DMS153 (cell line): ENCODE measurements around the gene RAE1.
"Not testable (repeated sequence)": the region's sequence is repeated elsewhere in the genome, so short reads cannot be mapped to it uniquely, and the experiment has no call there.

Experiments
- DNase-seq: peaks from one replicate; lab custom pipeline; 2025; lab: John Stamatoyannopoulos, UW

The RAE1 gene

DNA sequence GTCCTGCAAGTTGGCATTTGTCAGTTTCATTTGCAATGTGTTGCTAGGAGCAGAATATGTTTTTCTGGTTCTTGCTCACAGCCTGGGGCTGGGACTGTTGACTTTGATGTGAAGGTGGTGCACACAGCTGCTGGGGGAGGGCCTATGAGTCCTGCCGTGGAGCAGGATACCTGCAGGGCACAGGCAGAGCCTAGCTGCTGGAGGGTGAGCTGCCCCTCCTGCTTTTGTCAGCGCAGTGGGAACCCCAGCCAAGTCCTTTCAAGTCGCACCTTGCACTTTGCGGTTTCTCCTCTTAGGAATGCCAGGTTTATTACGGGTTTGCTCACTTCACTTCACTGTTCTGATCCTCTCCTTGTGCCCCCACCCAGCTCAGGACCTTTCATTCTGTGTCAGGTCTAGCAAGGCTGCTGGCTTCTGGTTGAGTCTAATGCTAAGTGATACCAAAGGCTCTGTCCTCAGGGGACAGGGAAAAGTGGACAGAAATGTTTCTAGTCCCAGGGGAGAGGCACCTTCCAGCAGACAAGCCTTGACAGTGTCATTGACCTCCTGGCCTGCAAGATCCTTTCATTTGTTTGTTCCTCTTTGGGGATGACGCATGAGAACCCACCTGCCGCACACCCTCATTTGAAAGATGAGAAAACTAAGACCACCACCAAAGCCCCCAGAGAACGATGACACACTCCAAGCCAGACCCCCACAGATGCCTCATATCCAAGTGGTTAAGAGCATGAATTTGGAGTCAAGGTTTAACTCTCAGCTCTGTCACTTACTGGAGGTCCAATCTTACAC lies 24.2 kb upstream of the RAE1 start:
- no peak for DNase-seq

DNA sequence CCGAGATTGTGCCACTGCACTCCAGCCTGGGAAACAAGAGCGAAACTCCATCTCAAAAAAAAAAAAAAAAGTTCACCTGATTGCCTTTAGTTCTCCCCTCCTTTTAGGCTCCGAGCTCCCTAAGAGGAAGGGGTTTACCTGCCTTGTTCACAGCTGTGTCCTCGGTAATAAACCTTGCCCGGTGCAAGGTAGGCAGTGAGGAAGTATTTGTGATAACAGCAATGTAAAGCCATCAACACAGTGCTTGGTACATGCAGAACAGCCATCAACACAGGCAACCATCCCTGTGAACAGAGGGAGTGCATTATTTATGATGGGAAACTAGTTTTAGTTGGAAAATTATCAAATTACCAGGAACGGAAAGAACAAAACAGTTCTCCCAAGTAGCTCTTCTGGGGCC lies 23.2 kb upstream of the RAE1 start:
- no peak for DNase-seq

DNA sequence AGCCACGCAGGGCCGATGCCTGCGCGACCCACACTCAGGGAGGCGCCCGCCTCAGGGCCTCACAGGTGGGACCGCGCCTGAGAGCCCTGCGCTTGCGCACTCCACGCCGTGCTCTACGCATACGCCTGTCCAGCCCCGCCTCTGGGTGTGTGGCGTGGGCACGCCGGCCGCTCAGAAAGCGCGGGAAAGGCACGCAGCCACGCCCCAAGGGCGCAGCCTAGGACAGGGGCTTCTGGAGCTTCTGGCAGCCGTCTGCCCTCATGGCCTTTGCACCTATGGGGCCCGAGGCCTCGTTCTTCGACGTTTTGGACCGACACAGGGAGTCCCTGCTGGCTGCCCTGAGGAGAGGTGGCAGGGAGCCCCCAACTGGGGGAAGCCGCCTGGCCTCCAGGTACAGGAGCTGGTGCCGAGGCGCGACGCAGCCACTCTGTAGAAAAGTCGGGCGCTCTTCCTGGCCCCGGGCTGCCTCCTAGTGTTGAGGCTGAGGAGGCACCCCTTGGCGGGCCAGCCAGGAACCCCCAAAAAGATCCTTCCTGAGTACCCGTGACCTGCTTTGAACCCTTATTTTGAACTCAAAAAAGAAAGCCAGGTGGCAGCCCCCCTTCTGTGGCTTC lies 21.3 kb upstream of the RAE1 start, which contains the start of gene SPO11:
TSS of gene SPO11 (plus strand) at position 196 of the 614 bp plus-strand sequence. CDS start at position 261, 65 bp downstream.
- DNase-seq: no peak

DNA sequence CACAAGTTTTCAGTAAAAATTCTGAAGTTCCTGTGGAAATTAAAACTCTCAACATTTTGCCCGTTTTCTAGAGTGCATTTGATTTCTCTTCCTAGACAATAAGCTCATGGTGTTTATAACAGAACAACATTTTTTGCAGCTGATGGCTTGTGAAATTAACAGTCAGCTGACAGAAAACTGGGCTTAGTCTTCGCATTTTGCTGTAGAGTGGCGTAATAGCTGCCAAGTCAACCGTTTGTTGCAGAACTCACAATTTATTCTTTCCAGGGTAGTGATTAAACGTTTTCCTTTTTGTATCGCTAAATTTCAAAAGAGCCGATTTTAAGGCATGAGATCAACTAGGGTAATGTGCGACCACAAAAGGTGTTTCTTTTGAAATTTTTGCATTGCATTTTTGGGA lies 20.1 kb upstream of the RAE1 start:
- no peak for DNase-seq

DNA sequence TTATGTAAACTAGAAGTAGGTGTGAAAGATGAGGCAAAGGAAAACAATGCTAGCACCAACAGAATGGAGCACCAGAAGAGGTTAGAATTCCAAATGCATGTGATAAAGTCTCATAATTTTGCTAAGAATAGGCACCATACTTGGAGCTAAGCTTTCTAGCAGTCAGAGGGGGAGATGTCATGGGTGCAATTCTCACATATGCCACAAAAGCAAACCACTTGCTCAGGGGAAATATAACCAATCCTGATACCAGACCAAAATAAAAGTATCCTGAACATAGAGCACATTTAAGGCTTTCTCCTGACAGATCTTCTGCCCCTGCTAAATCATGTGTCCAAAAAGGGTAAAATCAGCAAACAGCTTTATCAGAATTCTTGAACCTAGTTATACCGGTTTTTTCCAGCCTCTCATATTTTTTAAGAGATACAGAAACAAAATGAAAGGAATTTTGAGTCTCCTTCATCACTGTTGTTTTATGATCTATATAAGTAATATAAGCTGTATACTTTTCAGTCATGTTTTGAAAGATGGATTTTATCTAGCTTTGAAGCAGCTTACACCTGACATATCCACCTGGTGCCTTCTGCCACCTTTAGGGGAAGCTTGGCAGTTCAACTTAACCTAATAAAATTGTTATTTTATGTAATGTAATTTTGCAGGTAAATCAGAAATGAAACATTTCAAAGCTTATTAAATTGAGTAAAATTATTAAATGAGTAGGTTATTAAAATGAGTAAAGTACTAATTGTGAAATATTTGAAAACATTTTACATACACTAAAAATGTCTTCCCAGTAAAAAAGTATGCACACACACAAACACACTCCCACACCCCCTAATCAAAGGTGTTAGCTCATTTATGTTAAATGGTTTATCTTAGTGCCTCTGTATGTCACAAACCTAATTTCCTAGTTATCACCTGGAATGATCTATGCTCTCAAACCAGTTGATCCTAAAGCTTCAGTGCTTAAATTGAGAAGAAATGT lies 18.7 kb upstream of the RAE1 start:
- no peak for DNase-seq

DNA sequence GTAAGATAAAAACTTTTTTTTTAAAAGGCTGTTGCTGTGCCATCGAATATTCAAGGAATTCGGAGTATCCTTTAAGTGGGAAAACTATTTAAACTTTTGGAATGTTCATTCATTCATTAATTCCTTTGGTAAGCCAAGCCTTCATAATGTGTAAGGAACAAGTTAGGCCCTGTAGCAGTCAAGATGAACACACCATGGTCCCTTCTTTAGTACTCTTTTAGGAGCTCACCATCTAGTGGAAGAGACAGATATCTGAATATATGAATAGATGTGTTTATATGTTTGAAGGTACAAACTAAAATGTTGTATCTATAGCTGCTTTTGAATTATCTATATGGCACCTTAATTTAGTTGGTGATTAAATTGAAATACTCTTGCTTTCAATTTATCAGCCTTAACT lies 15.7 kb upstream of the RAE1 start:
- no peak for DNase-seq

DNA sequence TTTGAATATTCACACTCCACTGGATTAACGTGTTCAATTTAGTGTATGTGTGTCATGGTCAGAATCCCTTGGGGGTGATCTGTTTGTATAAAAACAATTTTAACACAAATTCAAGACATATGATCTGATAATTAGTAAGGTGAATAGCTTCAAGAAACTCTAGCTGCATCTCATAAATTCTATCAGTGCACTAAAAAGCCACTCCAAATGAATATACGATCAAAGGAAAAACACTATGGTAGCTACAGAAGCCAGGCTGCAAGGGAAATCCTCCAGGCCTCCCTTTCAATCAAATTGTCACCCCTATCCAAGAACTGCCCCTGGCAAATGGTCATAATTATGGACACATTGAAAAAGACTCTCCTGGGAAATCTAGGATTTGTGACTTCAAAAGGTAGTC lies 9.4 kb upstream of the RAE1 start:
- no peak for DNase-seq

DNA sequence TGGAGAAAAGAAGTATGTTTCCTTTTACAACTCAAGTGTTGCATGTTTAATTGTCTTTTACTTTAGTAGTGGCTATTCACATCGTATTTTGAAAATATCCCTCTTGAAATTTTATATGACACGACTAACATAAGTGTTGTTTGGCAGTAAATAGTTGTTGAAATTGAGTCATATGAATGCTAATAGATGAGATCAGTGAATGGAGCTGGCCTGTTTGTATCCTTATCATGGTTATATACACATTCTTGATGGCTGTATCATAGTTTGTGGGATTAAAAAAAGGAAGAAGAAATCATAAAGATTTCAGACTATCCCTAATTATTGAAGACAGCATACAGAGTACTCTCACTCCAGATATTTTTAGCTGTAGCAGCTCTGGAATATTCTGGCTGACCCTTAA lies 8.2 kb upstream of the RAE1 start:
- DNase-seq: no peak

DNA sequence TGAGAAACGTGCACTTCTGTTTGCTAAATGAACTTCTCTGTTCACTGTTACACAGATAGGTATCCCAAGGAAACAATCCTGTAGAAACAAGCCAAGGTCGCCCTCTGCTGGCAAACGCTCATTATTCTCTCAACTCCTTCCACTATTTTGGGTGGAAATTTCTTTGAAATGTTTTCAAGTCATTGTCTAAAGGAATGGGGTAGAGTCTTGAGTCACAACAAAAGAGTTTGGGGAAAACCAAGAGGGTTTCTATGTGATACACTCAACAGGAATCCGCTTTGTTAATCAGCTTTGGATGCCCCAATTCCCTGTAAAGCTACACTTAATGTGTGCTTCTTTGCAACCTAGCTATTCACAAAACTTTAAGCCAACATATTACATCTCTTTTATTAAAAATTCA lies 4.6 kb upstream of the RAE1 start:
- DNase-seq: no peak

DNA sequence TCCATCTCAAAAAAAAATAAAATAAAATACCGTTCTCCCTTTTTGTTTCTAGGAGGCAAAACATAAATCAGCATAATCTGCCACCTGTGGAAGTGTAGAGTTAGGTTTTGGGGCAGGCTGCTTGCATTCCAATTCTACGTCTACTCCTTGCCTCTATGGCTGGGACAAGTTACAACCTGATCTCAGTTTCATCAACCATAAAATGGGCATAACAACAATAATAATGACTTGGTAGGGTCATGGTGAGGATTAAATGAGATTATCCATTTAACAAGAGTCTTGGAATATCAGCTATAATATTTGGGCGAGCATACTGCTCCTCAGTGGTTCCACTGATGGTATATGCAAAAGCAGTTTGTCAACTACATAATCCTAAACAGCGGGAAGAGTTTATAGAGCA lies 3.7 kb upstream of the RAE1 start:
- DNase-seq: no peak

DNA sequence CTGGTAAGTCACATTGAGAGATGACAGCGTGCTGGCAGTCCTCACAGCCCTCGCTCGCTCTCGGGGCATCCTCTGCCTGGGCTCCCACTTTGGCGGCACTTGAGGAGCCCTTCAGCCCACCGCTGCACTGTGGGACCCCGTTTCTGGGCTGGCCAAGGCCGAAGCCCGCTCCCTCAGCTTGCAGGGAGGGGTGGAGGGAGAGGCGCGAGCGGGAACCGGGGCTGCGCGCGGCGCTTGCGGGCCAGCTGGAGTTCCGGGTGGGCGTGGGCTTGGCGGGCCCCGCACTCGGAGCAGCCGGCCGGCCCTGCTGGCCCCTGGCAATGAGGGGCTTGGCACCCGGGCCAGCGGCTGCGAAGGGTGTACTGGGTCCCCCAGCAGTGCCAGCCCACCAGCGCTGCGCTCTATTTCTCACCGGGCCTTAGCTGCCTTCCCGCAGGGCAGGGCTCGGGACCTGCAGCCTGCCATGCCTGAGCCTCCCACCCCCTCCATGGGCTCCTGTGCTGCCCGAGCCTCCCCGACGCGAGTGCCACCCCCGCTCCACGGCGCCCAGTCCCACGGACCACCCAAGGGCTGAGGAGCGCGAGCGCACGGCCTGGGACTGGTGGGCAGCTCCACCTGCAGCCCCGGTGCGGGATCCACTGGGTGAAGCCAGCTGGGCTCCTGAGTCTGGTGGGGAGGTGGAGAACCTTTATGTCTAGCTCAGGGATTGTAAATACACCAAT lies 2.7 kb upstream of the RAE1 start:
- DNase-seq: not testable (repeated sequence)

DNA sequence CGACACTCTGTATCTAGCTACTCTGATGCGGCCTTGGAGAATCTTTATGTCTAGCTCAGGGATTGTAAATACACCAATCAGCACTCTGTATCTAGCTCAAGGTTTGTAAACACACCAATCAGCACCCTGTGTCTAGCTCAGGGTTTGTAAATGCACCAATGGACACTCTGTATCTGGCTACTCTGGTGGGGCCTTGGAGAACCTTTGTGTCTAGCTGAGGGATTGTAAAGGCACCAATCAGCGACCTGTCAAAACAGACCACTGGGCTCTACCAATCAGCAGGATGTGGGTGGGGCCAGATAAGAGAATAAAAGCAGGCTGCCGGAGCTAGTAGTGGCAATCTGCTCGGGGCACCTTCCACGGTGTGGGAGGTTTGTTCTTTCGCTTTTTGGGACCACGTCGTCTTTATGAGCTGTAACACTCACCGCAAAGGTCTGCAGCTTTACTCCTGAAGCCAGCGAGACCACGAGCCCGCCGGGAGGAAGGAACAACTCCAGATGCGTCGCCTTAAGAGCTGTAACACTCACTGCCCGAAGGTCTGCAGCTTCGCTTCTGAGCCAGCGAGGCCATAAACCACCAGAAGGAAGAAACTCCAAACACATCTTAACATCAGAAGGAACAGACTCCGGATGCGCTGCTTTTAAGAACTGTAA lies 2.0 kb upstream of the RAE1 start:
- not testable (repeated sequence) for DNase-seq

DNA sequence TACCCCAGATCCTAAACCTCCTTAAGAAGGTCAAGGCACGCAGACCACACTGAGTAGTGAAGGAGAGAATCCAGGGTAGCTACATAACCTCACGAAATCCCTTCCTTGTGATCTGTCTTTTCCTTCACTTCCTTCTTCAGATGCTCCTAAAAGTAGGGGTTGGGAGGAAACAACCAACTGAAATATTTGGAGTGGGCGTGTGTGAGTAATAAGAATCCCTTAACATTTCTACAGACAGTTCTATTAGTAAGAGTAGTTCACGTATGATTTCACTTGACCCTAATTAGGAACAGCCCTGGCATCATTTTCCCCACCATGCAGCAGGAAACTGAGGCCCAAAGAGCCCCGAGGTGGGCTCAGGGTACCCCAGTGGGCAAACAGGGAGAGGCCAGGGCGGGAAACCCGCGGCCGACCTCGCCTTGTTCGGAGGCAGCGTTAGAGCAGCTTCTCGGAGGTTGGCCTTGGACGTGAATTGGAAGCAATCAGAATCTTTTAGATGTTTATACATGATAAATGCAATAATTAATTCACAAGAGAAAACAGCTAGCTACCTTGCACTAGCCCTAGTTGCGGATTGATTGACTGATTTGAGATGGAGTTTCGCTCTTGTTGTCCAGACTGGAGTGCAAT lies 859 bp upstream of the RAE1 start:
- DNase-seq: no peak

DNA sequence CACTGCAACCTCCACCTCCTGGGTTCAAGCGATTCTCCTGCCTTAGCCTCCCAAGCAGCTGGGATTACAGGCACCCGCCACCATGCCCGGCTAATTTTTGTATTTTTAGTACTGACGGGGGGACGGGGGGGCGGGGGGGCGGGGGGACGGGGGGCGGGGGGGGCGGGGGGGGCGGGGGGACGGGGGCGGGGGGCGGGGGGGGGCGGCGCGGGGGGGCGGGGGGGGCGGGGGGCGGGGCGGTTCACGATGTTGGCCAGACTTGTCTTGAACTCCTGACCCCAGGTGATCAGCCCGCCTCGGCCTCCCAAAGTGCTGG lies 371 bp upstream of the RAE1 start:
- DNase-seq: not testable (repeated sequence)

DNA sequence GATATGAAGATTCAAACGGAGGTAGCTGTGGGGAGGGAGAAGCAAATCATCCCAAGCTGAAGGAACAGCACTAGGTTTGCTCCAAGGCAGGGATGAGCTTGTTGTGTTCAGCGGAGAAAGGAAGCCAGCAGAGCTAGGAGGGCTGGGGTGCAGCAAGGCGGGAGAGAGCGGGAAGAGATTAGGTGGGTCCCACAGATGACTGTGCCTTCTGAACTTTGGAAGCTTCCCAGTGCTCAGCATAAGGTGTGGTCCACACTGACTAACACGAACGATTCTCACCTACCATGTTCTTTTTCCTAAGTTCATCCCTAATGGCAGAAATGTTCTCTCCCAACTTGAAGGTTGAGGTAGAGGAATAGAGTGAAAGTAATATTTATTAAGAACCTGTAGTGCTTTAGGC lies 1.2 kb downstream of the RAE1 start:
- no peak for DNase-seq

DNA sequence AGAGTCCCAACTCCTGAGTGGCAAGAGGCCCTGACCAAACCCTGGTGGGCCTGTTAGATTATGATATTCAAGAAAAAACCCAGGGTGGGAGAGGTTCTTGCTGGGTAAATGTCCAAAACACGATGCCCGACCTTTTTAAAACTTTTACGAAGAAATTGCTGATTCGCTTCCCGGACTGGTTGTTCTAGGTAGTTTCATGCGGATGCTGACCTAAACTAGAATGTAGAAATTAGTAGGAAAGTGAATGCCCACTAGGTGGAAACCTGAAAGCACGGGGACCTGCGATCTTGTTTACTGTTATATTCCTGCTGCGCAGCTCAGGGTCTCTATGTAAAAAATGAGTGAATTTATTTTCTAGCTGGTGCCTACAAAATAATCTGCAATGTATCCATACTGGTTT lies 2.3 kb downstream of the RAE1 start:
- DNase-seq: no peak

DNA sequence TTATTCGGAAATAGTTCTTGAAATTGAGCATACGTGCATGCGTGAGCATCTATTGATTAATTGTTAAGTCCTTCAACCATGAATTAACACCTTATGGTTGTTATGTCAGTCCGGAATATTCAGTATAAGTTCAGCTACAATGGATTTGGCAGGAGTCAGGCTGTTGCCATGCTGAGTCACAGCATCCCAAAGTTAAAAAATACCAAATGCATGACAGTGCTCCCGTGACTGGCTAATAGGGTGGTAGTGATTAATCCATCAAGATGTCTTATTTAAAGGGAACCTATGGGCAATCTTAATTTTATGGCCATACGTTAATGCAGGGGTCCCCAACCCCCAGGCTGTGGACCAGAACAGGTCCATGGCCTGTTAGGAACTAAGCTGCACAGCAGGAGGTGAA lies 10.5 kb downstream of the RAE1 start:
- DNase-seq: no peak

DNA sequence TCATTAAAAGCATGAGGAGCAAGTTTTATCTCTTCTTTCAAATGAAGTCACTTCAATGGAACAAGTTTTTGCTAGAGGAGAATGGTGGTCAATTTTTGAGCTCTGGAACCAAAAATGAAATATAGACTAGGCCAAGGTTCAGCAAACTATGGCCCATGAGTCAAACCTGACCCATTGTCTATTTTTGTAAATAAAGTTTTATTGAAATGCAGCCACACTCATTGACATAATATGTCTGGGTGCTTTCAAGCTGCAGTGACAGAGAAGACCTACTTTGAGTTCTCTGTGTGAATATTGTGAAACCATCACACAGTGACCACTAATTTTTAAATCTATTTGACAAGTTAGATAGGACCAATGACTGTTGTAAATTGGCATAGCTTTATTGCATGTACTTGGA lies 13.4 kb downstream of the RAE1 start:
- no peak for DNase-seq

DNA sequence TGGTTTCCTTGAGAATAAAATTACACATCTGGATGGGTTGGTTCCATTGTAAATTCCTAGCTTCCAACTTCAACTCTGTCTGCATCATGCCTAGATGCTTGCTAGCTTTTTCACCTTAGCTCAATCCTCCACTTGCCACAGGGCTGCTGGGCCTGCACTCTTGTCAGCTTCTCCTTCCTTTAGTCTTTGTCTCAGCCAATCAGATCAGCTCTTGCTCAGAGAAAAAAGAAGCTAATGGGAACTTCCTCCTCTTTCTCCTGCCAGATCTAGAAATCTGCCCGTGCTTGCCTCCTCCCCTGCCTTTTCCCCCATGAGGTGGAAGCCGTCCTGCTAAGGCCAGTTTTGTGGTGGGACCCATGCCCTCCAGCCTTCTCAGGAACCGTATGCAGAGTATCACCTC lies 18.5 kb downstream of the RAE1 start:
- no peak for DNase-seq

DNA sequence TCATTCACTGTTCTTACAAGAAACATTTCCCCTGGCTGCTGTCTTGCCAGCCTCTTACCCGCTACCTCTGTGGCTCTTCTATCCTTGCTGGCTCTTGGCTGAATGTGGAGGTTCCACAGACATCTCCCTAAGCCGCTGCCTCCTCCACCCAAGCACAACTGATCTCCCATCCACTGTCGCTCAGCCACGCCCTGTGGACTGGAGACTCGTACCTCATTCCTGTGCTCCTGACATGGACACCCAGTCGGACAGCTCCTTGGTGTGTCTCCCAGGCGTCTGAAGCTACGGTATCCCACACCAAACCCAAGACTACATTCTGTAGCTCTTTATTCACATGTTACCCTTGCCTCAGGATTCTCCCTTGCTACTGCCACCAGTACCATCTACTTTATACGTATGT lies 19.3 kb downstream of the RAE1 start:
- DNase-seq: no peak

DNA sequence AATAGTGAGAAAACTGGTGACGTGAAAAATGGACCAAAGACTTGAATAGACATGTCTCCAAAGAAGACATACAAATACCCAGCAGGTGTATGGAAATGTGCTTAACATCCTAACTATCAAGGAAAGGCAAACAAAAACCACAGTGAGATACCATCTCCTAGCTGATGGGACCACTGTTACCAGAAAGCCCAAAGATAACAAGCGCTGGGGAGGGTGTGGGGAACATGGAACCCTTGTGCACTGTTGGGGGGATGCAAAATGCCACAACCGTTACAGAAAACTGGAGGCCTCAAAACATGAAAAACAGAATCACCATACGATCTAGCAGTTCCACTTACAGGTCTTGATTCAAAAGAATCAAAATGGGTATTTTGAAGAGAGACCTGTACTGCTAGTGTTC lies 20.3 kb downstream of the RAE1 start:
- no peak for DNase-seq
